HPDE6-E6E7 (cell line): ENCODE results near the gene CNTNAP1.

Source experiments
- DNase-seq: peaks from one replicate; pipeline ENCODE4 v3.0.0; 2011; ENCODE audit warnings: missing footprints; ENCODE audit errors: extremely low spot score

CNTNAP1 gene

DNA sequence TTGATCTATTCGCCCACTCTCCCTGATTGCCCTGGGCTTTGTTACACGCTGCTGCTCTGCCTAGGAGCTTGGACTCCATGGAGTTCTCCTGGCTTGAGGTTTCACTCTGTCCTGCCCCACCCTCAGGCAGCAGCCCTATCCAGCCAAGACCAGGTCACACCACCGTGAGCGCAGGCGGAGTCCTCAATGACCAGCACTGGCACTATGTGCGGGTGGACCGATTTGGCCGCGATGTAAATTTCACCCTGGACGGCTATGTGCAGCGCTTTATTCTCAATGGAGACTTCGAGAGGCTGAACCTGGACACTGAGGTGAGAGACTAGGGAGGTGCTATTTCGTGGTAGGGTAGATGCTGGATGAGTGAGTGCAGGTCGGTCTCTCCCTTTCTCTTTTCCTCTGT lies 3.5 kb downstream of the CNTNAP1 start:
- DNase-seq: no peak

- no peak for DNase-seq
Observed at GRCh38 chr17:42686520-42687128, 4.3 kb downstream of the CNTNAP1 start.

- DNase-seq: no peak
Observed at GRCh38 chr17:42687707-42688320, 5.5 kb downstream of the CNTNAP1 start.

DNA sequence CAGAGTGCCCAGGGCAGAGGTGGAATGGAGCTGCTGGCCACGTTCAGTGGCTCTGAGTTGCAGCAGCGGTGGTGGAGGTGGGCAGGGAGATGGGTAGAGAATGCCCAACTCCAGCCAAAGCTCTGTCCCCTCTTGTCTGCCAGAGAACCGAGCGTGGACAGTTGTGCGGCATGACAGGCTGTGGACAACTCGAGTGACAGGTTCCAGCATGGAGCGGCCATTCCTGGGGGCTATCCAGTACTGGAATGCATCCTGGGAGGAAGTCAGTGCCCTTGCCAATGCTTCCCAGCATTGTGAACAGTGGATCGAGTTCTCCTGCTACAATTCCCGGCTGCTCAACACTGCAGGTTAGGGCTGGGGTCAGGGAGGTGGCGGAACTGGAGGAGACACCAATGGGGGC lies 8.3 kb downstream of the CNTNAP1 start:
- DNase-seq: no peak

- DNase-seq: no peak
Observed at GRCh38 chr17:42691021-42691545, 8.8 kb downstream of the CNTNAP1 start.

DNA sequence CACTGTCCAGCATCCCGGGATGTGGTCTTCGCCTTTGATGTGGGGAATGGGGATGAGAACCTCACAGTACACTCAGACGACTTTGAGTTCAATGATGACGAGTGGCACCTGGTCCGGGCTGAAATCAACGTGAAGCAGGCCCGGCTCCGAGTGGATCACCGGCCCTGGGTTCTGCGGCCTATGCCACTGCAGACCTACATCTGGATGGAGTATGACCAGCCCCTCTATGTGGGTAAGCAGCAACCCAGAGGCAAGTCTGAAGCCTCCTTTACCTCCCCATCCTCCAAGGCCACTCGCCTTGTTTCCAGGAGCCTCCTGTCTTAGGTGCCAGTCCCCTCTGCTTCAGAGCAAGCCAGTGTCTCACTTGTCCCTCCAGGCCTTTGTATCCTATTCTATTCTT lies 10.2 kb downstream of the CNTNAP1 start:
- DNase-seq: no peak

- no peak for DNase-seq
Observed at GRCh38 chr17:42694524-42694923, 12.2 kb downstream of the CNTNAP1 start.

- no peak for DNase-seq
Observed at GRCh38 chr17:42695500-42695899, 13.2 kb downstream of the CNTNAP1 start.

GRCh38 chr17:42697108-42697811 lies 14.9 kb downstream of the CNTNAP1 start:
- DNase-seq: no peak

GRCh38 chr17:42698736-42699414 lies 16.5 kb downstream of the CNTNAP1 start:
- DNase-seq: no peak

DNA sequence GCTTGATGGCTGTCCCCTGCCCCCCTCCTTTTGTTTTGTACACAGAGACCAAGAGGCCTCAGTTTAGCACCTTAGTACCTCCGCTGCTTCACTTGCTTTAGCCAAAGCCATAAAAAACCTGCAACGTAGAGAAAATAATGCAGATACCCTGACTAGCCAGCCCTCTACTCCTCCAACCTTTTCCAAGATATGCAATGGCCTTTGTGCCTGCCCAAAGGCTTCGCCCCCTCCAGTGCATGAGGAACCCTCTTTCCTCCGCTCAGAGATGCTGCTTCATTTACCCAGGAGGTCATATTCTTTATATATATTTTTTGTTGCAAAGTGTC lies 17.0 kb downstream of the CNTNAP1 start:
- no peak for DNase-seq

GRCh38 chr17:42700586-42701289 lies 18.4 kb downstream of the CNTNAP1 start:
- DNase-seq: no peak

DNA sequence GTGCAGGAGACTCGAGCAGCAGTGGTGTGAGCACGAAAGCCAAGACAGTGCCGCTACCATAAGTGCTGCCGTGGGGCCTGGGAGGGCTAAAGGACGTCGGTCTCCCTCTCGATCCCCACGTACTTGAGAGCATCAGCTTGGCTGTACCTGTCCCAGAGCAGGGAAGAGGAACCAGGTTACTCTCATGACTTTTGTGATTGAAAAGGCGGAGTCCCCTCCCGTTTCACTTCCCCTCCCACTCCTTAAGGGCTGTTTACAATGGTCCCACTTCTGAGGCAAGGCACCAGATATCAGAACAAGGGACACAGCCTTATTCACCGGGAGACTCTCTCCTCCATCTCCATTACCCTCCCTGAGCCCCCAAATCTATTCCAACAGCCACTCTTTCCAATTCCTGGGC lies 20.1 kb downstream of the CNTNAP1 start:
- no peak for DNase-seq

DNA sequence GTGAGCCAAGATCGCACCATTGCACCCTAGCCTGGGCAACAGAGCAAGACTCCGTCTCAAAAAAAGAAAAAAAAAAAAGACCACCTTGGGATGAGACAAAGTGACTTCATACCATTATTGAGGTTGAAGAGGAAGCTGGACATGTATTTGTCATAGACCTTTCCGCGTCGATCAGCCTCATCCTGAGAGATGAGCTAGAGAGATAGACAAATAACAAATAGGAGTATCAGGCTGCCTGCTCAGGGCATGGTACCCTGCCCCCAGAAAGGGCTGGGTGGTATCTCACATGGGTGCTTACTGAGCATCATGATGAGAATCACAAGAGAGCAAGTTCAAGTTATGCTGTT lies 22.1 kb downstream of the CNTNAP1 start:
- no peak for DNase-seq

- no peak for DNase-seq
Observed at GRCh38 chr17:42704837-42705494, 22.6 kb downstream of the CNTNAP1 start.

DNA sequence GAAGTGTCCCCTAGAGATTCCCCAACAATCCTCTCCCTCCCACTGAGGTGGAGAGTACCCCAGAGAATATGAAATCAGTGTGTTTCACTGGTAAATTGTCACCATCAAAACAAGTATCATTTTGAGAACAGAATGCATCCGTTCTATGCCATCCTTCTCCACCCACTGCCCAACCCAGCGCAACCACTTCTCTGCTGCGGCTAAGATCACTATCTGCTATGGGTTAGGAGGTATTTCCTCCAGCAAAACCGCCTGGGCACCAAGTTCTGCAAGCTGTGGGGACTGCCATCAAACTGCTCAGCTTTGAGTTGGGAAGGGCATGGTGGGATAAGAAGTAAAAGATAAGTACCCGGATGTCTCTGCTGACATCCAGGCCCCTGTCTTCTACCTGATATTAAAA lies 24.4 kb downstream of the CNTNAP1 start:
- DNase-seq: no peak

DNA sequence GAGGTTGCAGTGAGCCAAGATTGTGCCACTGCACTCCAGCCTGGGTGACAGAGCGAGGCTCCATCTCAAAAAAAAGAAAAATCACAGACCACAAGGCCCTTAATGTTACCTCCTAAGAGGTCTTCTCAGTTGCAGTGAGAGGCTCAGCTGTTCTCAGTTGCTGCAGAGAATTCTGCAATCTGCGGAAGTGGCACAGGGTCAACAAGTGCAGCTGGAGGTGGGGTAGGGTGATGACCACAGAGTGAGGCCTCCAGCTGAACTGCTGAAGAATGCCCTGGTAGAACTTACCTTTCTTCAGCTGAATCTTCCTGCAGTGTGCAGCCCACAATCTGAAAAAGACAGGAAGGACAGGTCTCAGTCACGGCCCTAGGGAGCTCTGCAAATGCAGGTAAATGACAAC lies 26.3 kb downstream of the CNTNAP1 start:
- DNase-seq: no peak

GRCh38 chr17:42709561-42709960 lies 27.2 kb downstream of the CNTNAP1 start:
- no peak for DNase-seq

DNA sequence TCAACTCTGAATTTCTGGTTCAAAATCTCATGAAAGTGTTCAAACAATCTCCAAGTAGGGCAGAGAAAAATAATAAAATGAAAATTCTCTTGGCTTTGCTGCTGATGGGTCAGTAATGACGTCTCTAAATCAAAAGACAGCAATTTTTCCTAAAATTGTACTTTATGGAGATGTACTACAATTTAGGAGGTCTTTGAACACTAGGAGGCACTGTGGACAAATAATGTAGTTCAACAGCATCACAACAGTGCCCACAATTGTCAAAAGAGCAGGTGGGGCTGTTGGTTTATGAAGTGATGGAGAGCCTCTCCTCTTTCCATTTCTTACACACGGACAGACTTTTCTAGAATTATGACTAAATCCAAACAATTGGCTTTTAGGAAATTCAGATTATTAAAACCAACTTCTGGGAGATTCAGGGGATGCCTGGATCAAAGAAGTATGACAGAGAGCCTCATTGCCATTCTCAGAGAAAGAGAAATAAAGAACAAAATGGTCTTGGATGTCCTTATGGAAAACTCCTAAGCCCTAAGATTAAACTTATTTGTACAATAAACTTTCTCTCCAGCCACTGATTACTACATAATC lies 38.8 kb downstream of the CNTNAP1 start:
- peak; percentile 46 for DNase-seq

GRCh38 chr17:42723636-42724035 lies 41.3 kb downstream of the CNTNAP1 start:
- no peak for DNase-seq

DNA sequence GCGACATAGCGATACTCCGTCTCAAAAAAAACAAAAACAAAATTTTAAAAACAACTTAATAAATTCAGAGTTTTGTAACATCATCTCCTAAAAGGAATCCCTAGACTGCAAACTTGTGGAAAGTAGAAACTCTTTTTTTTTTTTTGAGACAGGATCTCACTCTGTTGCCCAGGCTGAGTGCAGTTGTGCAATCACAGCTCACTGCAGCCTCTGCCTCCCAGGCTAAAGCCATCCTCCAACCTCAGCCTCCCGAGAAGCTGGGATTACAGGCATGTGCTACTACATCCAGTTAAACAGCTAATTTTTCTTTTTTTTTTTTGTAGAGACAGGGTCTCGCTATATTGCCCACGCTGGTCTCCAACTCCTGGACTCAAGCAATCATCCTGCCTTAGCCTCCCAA lies 42.8 kb downstream of the CNTNAP1 start:
- DNase-seq: no peak
